Measurements from ENCODE around the gene TMEM220.

Gene TMEM220

GRCh38 chr17:10742431-10742830 is 12.6 kb upstream of the TMEM220 start:
- Histone ChIP-seq H3K27me3 (ENCODE audit: insufficient read depth, low read length, poor library complexity, severe bottlenecking) (no peaks in the 10 kb centered on the region), H3K9me3 (ENCODE audit: insufficient read depth, low read depth, low read length) (no peaks in the 10 kb centered on the region), H3K79me2 (ENCODE audit: insufficient read depth, low read length) (no peaks in the 10 kb centered on the region), H3F3A (ENCODE audit: low read depth) (0 out of 2 replicates have a peak, but pooled peaks cover 2% of the 10 kb centered on the region), H3K4me1 (ENCODE audit: insufficient read depth, low read length, poor library complexity, severe bottlenecking) (peaks cover 28% of the 10 kb centered on the region), H2AFZ (ENCODE audit: low read length) (no peak overlapping the region), H3K9me2 (replicated peaks; ENCODE audit: low read depth, low read length) (no peaks in the 10 kb centered on the region), H3K4me2 (ENCODE audit: low read depth, low read length, poor library complexity, severe bottlenecking) (no peak overlapping the region), H3K9ac (ENCODE audit: low read depth, low read length, poor library complexity, severe bottlenecking) (no peak overlapping the region), H3K4me3 (ENCODE audit: low read length, poor library complexity, severe bottlenecking) (no peak overlapping the region), H4K20me1 (ENCODE audit: insufficient read depth, low read length, poor library complexity, severe bottlenecking) (no peaks in the 10 kb centered on the region), H3K36me3 (ENCODE audit: insufficient read depth, low read length) (no peaks in the 10 kb centered on the region)
- TF ChIP-seq EZH2phosphoT487 (IDR thresholded peaks at IDR 0.05; ENCODE audit: borderline replicate concordance), result no peak
- TF ChIP-seq, protein P1, sequence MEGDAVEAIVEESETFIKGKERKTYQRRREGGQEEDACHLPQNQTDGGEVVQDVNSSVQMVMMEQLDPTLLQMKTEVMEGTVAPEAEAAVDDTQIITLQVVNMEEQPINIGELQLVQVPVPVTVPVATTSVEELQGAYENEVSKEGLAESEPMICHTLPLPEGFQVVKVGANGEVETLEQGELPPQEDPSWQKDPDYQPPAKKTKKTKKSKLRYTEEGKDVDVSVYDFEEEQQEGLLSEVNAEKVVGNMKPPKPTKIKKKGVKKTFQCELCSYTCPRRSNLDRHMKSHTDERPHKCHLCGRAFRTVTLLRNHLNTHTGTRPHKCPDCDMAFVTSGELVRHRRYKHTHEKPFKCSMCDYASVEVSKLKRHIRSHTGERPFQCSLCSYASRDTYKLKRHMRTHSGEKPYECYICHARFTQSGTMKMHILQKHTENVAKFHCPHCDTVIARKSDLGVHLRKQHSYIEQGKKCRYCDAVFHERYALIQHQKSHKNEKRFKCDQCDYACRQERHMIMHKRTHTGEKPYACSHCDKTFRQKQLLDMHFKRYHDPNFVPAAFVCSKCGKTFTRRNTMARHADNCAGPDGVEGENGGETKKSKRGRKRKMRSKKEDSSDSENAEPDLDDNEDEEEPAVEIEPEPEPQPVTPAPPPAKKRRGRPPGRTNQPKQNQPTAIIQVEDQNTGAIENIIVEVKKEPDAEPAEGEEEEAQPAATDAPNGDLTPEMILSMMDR (conservative IDR thresholded peaks at IDR 0.05; ENCODE audit: low read length), result no peak

DNA sequence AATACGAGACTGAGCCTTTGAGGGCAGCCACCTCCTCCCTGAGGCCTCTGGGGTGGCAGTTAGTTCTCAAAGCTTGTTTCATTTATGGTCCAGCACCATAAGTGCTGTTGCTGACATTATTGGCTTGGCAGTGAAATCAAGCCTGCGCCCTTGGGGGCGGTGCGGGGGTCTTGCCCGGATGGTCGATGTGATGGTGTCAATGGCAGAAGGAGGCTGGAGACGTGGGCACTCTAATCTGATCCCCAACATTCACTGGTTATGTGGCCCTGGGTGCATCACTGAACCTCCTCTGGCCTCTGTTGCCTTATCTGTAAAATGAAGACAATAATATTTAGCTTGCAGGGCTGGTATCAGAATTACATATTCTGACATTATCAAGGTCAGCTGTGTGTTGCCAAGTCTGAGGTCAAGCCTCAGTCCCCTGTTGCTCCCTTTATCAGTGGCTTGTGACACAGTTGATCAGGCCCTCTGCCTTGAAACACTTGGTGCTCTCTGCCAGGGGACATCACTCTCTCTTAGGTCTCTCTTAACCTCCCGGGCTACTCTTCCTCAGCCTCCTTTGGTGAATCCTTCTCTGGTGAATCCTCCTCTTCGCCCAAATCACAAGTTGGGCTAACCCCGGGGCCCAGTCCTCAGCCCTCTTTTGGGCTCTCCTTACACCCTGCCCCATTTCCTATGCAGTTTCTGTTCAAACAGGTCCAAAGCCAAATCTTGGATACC is 11.8 kb upstream of the TMEM220 start:
- Histone ChIP-seq H3K27me3 (ENCODE audit: insufficient read depth, low read length, poor library complexity, severe bottlenecking) (no peaks in the 10 kb centered on the region), H3K36me3 (ENCODE audit: insufficient read depth, low read length) (no peaks in the 10 kb centered on the region), H2AFZ (ENCODE audit: low read length) (no peak overlapping the region), H3K9me3 (ENCODE audit: insufficient read depth, low read depth, low read length) (no peaks in the 10 kb centered on the region), H4K20me1 (ENCODE audit: insufficient read depth, low read length, poor library complexity, severe bottlenecking) (no peaks in the 10 kb centered on the region), H3K9me2 (replicated peaks; ENCODE audit: low read depth, low read length) (no peaks in the 10 kb centered on the region), H3F3A (ENCODE audit: low read depth) (0 out of 2 replicates have a peak, but pooled peaks cover 2% of the 10 kb centered on the region), H3K79me2 (ENCODE audit: insufficient read depth, low read length) (no peaks in the 10 kb centered on the region), H3K4me3 (ENCODE audit: low read length, poor library complexity, severe bottlenecking) (no peak overlapping the region), H3K4me2 (ENCODE audit: low read depth, low read length, poor library complexity, severe bottlenecking) (no peak overlapping the region), H3K9ac (ENCODE audit: low read depth, low read length, poor library complexity, severe bottlenecking) (no peak overlapping the region), H3K4me1 (ENCODE audit: insufficient read depth, low read length, poor library complexity, severe bottlenecking) (peaks cover 32% of the 10 kb centered on the region)
- TF ChIP-seq, protein P1 (conservative IDR thresholded peaks at IDR 0.05; ENCODE audit: low read length), result no peak
- no peak for TF ChIP-seq EZH2phosphoT487 (IDR thresholded peaks at IDR 0.05; ENCODE audit: borderline replicate concordance)

DNA sequence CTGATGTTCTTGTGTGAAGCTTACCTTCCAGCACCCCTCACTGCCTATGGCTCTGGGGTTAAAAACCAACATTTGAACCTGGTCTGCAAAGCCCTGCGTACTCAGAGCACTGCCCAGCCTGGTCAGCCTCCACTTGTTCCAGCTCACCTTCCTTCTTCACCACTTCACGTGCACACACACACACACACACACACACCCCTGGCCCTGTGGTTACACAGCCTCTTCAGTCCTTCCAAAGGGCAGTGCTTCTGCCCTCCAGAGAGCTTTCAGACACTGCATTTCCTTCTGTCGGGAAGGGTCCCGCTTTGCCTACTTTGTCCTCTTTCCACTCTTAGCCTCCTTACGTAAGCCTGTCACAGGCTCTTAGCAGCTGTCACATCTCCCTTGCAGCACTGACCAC is 9.6 kb upstream of the TMEM220 start:
- Histone ChIP-seq H3K79me2 (ENCODE audit: insufficient read depth, low read length) (no peaks in the 10 kb centered on the region), H3K36me3 (ENCODE audit: insufficient read depth, low read length) (no peaks in the 10 kb centered on the region), H3K9me3 (ENCODE audit: insufficient read depth, low read depth, low read length) (no peaks in the 10 kb centered on the region), H3K4me2 (ENCODE audit: low read depth, low read length, poor library complexity, severe bottlenecking) (no peak overlapping the region), H2AFZ (ENCODE audit: low read length) (no peak overlapping the region; the same call in 1 of the 2 replicates), H3K4me1 (ENCODE audit: insufficient read depth, low read length, poor library complexity, severe bottlenecking) (peaks cover 21% of the 10 kb centered on the region), H3K4me3 (ENCODE audit: low read length, poor library complexity, severe bottlenecking) (no peak overlapping the region), H4K20me1 (ENCODE audit: insufficient read depth, low read length, poor library complexity, severe bottlenecking) (no peaks in the 10 kb centered on the region), H3K9ac (ENCODE audit: low read depth, low read length, poor library complexity, severe bottlenecking) (no peak overlapping the region), H3K9me2 (replicated peaks; ENCODE audit: low read depth, low read length) (no peaks in the 10 kb centered on the region), H3F3A (ENCODE audit: low read depth) (no peaks in the 10 kb centered on the region), H3K27me3 (ENCODE audit: insufficient read depth, low read length, poor library complexity, severe bottlenecking) (no peaks in the 10 kb centered on the region)
- no peak for TF ChIP-seq EZH2phosphoT487 (IDR thresholded peaks at IDR 0.05; ENCODE audit: borderline replicate concordance)
- TF ChIP-seq, protein P1 (conservative IDR thresholded peaks at IDR 0.05; ENCODE audit: low read length), result no peak
